Loucy (cell line): Measurements from ENCODE around the gene GRID1.

Source experiments
- H2AFZ ChIP-seq: fragments of 200-600 bp; sonication (generic); 2 replicates; pipeline ENCODE4 v1.6.0; 2016; ENCODE audit warnings: antibody characterized with exemption, mild to moderate bottlenecking, low read length, moderate library complexity
- H3F3A ChIP-seq: fragments of 200-600 bp; 2 replicates; pipeline ENCODE4 v1.6.0; 2016; ENCODE audit warnings: antibody characterized with exemption, low read depth, mild to moderate bottlenecking
- H3K27me3 ChIP-seq: fragments of 200-600 bp; sonication (generic); 2 replicates; pipeline ENCODE4 v1.6.1; 2014; ENCODE audit warnings: low read length, mild to moderate bottlenecking; ENCODE audit not compliant: insufficient read depth, poor library complexity, severe bottlenecking
- H3K36me3 ChIP-seq: fragments of 200-600 bp; sonication (generic); 2 replicates; pipeline ENCODE4 v1.6.1; 2016; ENCODE audit warnings: low read length; ENCODE audit not compliant: insufficient read depth
- H3K4me1 ChIP-seq: fragments of 200-600 bp; sonication (generic); 2 replicates; pipeline ENCODE4 v1.5.1; 2014; ENCODE audit warnings: low read length, mild to moderate bottlenecking; ENCODE audit not compliant: insufficient read depth, poor library complexity, severe bottlenecking
- H3K4me2 ChIP-seq: fragments of 200-600 bp; sonication (generic); 2 replicates; pipeline ENCODE4 v1.6.0; 2014; ENCODE audit warnings: antibody characterized with exemption, low read length, low read depth, mild to moderate bottlenecking; ENCODE audit not compliant: poor library complexity, severe bottlenecking
- H3K4me3 ChIP-seq: fragments of 200-600 bp; sonication (generic); 2 replicates; pipeline ENCODE4 v1.5.1; 2014; ENCODE audit warnings: low read length, mild to moderate bottlenecking, mixed read lengths; ENCODE audit not compliant: poor library complexity, severe bottlenecking
- H3K79me2 ChIP-seq: fragments of 200-600 bp; sonication (generic); 2 replicates; pipeline ENCODE4 v1.6.1; 2014; ENCODE audit warnings: low read length; ENCODE audit not compliant: insufficient read depth
- H3K9ac ChIP-seq: fragments of 200-600 bp; sonication (generic); 2 replicates; pipeline ENCODE4 v1.6.0; 2014; ENCODE audit warnings: mild to moderate bottlenecking, low read depth, low read length, moderate library complexity; ENCODE audit not compliant: poor library complexity, severe bottlenecking
- H3K9me2 ChIP-seq: fragments of 200-600 bp; sonication (generic); replicated peaks from 2 replicates; pipeline ENCODE4 v1.6.1; 2016; ENCODE audit warnings: low read depth, low read length, mixed read lengths
- H3K9me3 ChIP-seq: fragments of 200-600 bp; sonication (generic); 2 replicates; pipeline ENCODE4 v1.6.1; 2014; ENCODE audit warnings: mild to moderate bottlenecking, antibody characterized with exemption, low read length, low read depth; ENCODE audit not compliant: insufficient read depth
- H4K20me1 ChIP-seq: fragments of 200-600 bp; sonication (generic); 2 replicates; pipeline ENCODE4 v1.6.0; 2014; ENCODE audit warnings: antibody characterized with exemption, low read length, mild to moderate bottlenecking; ENCODE audit not compliant: insufficient read depth, poor library complexity, severe bottlenecking
- CTCF ChIP-seq: fragments of 200-600 bp; sonication (generic); conservative IDR thresholded peaks from 2 replicates; pipeline ENCODE4 v1.5.1; 2014; ENCODE audit warnings: mild to moderate bottlenecking, antibody characterized with exemption, low read length
- EZH2phosphoT487 ChIP-seq: fragments of 200-600 bp; IDR thresholded peaks from 2 replicates; pipeline ENCODE4 v1.6.1; 2018; ENCODE audit warnings: antibody characterized with exemption, mild to moderate bottlenecking, moderate library complexity, borderline replicate concordance

Gene GRID1

GRCh38 chr10:85612833-85613232, 753.8 kb downstream of the GRID1 start:
- no peaks in the 10 kb centered on the region for H3K27me3 ChIP-seq
- H3K9me3 ChIP-seq: no peaks in the 10 kb centered on the region
- H3K4me1 ChIP-seq: peaks cover 18% of the 10 kb centered on the region
- peak overlapping the region; percentile 49 for H3K4me2 ChIP-seq
- H3K9ac ChIP-seq: no peak overlapping the region
- TF ChIP-seq EZH2phosphoT487 (no peak), CTCF (peak; percentile 52; the same call in 1 of the 2 replicates)
- H3K4me3 ChIP-seq: peak overlapping the region; percentile 20
- no peaks in the 10 kb centered on the region for H3K9me2 ChIP-seq
- H3K36me3 ChIP-seq: no peaks in the 10 kb centered on the region
- H4K20me1 ChIP-seq: no peaks in the 10 kb centered on the region
- no peaks in the 10 kb centered on the region for H3K79me2 ChIP-seq
- no peak overlapping the region for H2AFZ ChIP-seq
- no peaks in the 10 kb centered on the region for H3F3A ChIP-seq

- H3K4me1 ChIP-seq: peaks cover 18% of the 10 kb centered on the region
- peak overlapping the region; percentile 20 for H3K4me3 ChIP-seq
- no peaks in the 10 kb centered on the region for H3K9me2 ChIP-seq
- TF ChIP-seq EZH2phosphoT487: no peak
- TF ChIP-seq CTCF: no peak
- H3F3A ChIP-seq: no peaks in the 10 kb centered on the region
- no peak overlapping the region for H2AFZ ChIP-seq
- H3K9me3 ChIP-seq: no peaks in the 10 kb centered on the region
- H3K9ac ChIP-seq: no peak overlapping the region
- peak overlapping the region; percentile 49 for H3K4me2 ChIP-seq
- no peaks in the 10 kb centered on the region for H3K27me3 ChIP-seq
- no peaks in the 10 kb centered on the region for H3K36me3 ChIP-seq
- no peaks in the 10 kb centered on the region for H4K20me1 ChIP-seq
- H3K79me2 ChIP-seq: no peaks in the 10 kb centered on the region
Measured at GRCh38 chr10:85612378-85612775, 754.2 kb downstream of the GRID1 start.

- Histone ChIP-seq H3K4me2 (peak overlapping the region; percentile 49), H3K9me3 (no peaks in the 10 kb centered on the region), H3F3A (no peaks in the 10 kb centered on the region), H3K4me1 (peaks cover 18% of the 10 kb centered on the region), H3K9ac (no peak overlapping the region), H3K4me3 (no peak overlapping the region), H4K20me1 (no peaks in the 10 kb centered on the region), H3K9me2 (no peaks in the 10 kb centered on the region), H3K79me2 (no peaks in the 10 kb centered on the region), H3K36me3 (no peaks in the 10 kb centered on the region), H2AFZ (no peak overlapping the region), H3K27me3 (no peaks in the 10 kb centered on the region)
- TF ChIP-seq CTCF (no peak), EZH2phosphoT487 (no peak)
Measured at GRCh38 chr10:85611746-85612377, 754.7 kb downstream of the GRID1 start.
